Nephron progenitor cell (in vitro differentiated cells): ENCODE data around the gene ETNPPL.

Source experiments
- DNase-seq: peaks from one replicate; pipeline ENCODE4 v3.0.0; 2021
- H3K27ac Mint-ChIP-seq: 2 replicates; pipeline ENCODE4 v1.8.0; 2021; ENCODE audit warnings: mild to moderate bottlenecking, moderate library complexity, mixed read lengths
- H3K27me3 Mint-ChIP-seq: 2 replicates; pipeline ENCODE4 v1.8.0; 2021; ENCODE audit warnings: mild to moderate bottlenecking, low read depth, mixed read lengths; ENCODE audit not compliant: poor library complexity
- H3K36me3 Mint-ChIP-seq: 2 replicates; pipeline ENCODE4 v1.8.0; 2021; ENCODE audit warnings: low read depth, mixed read lengths
- H3K4me1 Mint-ChIP-seq: 2 replicates; pipeline ENCODE4 v1.8.0; 2021; ENCODE audit warnings: mixed read lengths
- H3K4me3 Mint-ChIP-seq: 2 replicates; pipeline ENCODE4 v1.8.0; 2021; ENCODE audit warnings: mild to moderate bottlenecking, moderate library complexity, mixed read lengths
- H3K9me3 Mint-ChIP-seq: 2 replicates; pipeline ENCODE4 v1.8.0; 2021; ENCODE audit warnings: mild to moderate bottlenecking, moderate library complexity, mixed read lengths
- CTCF ChIP-seq: fragments of 200-600 bp; sonication (generic); IDR thresholded peaks from 2 replicates; pipeline ENCODE4 v1.5.0; 2021; ENCODE audit warnings: antibody characterized with exemption

ETNPPL gene

DNA sequence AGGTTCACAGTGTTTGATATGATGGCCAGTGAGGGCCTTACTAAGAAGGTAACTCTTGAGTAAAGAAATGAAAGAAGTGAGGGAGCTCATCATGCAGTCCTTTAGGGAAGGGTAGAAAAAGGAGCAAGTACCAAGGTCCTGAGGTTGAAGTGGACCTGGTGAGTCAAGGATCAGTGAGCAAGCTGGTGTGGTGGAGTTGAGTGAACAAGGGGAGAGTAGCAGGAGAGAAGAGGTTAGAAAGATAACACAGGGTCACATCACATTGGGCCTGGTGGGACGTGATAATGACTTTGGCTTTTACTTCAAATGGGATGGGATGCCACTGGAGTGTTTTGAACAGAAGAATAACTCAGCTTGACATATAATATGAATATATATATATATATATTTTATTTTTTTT is 67.8 kb downstream of the ETNPPL start:
- Mint-ChIP-seq H3K27me3 (peaks cover 3% of the 10 kb centered on the region), H3K36me3 (no peaks in the 10 kb centered on the region), H3K9me3 (no peaks in the 10 kb centered on the region), H3K4me3 (no peak overlapping the region), H3K27ac (no peak overlapping the region), H3K4me1 (peaks cover 6% of the 10 kb centered on the region)
- DNase-seq, result no peak
- no peak for TF ChIP-seq CTCF

DNA sequence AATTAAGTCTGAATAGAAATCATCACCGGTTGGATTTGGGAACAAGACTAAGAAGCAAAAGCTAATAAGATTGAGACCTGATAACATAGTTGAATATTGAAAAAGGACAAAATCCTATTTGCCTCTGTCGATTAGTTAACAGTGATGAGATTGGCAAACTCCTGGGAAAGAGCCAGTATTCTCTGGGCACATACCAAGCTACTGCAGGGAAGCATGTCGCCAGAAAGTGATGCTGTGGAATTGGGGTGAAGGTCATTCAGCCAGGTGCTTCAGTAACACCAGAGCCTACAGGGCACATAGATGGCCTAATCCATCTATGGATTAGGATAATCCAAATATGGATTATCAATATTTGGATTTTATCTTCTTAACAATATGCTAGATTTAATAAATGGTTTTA is 68.4 kb downstream of the ETNPPL start:
- no peak for TF ChIP-seq CTCF
- Mint-ChIP-seq H3K27ac (no peak overlapping the region), H3K4me1 (peaks cover 6% of the 10 kb centered on the region), H3K36me3 (no peaks in the 10 kb centered on the region), H3K27me3 (peaks cover 3% of the 10 kb centered on the region), H3K4me3 (no peak overlapping the region), H3K9me3 (no peaks in the 10 kb centered on the region)
- DNase-seq, result no peak

DNA sequence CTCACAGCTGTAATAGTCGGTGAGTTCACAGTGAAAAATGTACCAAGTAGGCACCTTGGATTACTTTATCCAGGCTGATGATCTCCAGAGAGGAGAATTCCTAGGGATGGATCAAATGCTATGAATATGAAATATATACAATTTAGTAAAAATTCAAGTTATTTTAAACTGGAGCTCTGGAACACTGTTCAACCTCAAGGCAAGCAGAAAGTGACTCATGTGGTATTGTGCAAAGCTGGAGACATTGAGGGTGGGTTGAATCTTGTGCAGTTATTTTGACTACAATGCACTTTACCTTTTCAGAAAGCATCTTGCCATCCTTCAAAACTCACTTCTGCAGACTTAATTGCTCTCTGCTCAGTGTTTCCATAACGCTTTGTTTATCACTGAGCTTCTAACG is 69.0 kb downstream of the ETNPPL start:
- TF ChIP-seq CTCF, result no peak
- peaks cover 6% of the 10 kb centered on the region for H3K4me1 Mint-ChIP-seq
- no peak overlapping the region for H3K4me3 Mint-ChIP-seq
- H3K27ac Mint-ChIP-seq, result no peak overlapping the region
- H3K36me3 Mint-ChIP-seq, result no peaks in the 10 kb centered on the region
- peaks cover under 1% of the 10 kb centered on the region for H3K9me3 Mint-ChIP-seq
- H3K27me3 Mint-ChIP-seq, result peaks cover 3% of the 10 kb centered on the region
- no peak for DNase-seq

GRCh38 chr4:108693211-108693610 is 69.6 kb downstream of the ETNPPL start:
- H3K27ac Mint-ChIP-seq, result no peak overlapping the region
- H3K27me3 Mint-ChIP-seq, result no peaks in the 10 kb centered on the region
- peaks cover 4% of the 10 kb centered on the region for H3K9me3 Mint-ChIP-seq
- no peak overlapping the region for H3K4me3 Mint-ChIP-seq
- no peak for TF ChIP-seq CTCF
- no peaks in the 10 kb centered on the region for H3K36me3 Mint-ChIP-seq
- DNase-seq, result no peak
- H3K4me1 Mint-ChIP-seq, result peaks cover 6% of the 10 kb centered on the region
